Esophagus muscularis mucosa (tissue), 4 donors: Measurements from ENCODE around the gene PTGFR. TPM values are rescaled to one million over a fixed set of nuclear protein-coding genes. Genes with fewer than 3 reads are reported as not detected.

Experiments used
- DNase-seq: peaks from one replicate; pipeline ENCODE4 v3.0.0-alpha.2; 2017; ENCODE audit errors: extremely low spot score
- H3K27ac ChIP-seq, 4 donors: fragments of 200-600 bp; sonication (generic); replicated peaks in 1 of 4; 1 replicate in 3 of 4; 2 replicates in 1 of 4; pipeline ENCODE4 v1.5.1; 2016 to 2019; ENCODE audit warnings: mild to moderate bottlenecking in 1 of 4
- H3K27me3 ChIP-seq, 4 donors: fragments of 200-600 bp; sonication (generic); one replicate each; pipeline versions ENCODE4 v1.5.1 to v1.6.0; 2016 to 2019
- H3K36me3 ChIP-seq, 4 donors: fragments of 200-600 bp; sonication (generic); one replicate each; pipeline ENCODE4 v1.5.1; 2016 to 2019
- H3K4me1 ChIP-seq, 4 donors: fragments of 200-600 bp; sonication (generic); one replicate each; pipeline ENCODE4 v1.5.1; 2016 to 2019
- H3K4me3 ChIP-seq, 4 donors: fragments of 200-600 bp; sonication (generic); 1 replicate in 2 of 4; 2 replicates in 2 of 4; pipeline ENCODE4 v1.5.1; 2016 to 2019; ENCODE audit warnings: mild to moderate bottlenecking in 4 of 4, moderate library complexity in 1 of 4
- H3K9me3 ChIP-seq, 4 donors: fragments of 200-600 bp; sonication (generic); 1 replicate in 3 of 4; 2 replicates in 1 of 4; pipeline ENCODE4 v1.5.1; 2016 to 2019
- EP300 ChIP-seq: sonication (generic); formaldehyde crosslinking; IDR thresholded peaks from one replicate; pipeline ENCODE4 v1.6.1; 2017; ENCODE audit warnings: antibody characterized with exemption
- POLR2A ChIP-seq: fragments of 450-650 bp; IDR thresholded peaks from one replicate; pipeline ENCODE4 v1.6.1; 2017; ENCODE audit warnings: antibody characterized with exemption, moderate library complexity, mild to moderate bottlenecking, low read depth
- POLR2AphosphoS5 ChIP-seq, 2 donors: sonication (generic); formaldehyde crosslinking; IDR thresholded peaks; one replicate each; pipeline ENCODE4 v1.6.1; 2017; ENCODE audit warnings: antibody characterized with exemption in 2 of 2
- WGBS: methylation state at CpG from one replicate; pipeline ENCODE4 v1.1.5; 2018; 5-methylcytosine and 5-hydroxymethylcytosine counted together
- intact Hi-C: fragments of 100-400 bp; cut with DNase I; formaldehyde crosslinking; loops from one replicate; pipeline ENCODE4 v1.15.1; 2023
- total RNA-seq, 4 donors: library from RNA; depleted of rRNA; stranded (reverse); fragments of >200 nt; gene quantifications; one replicate each; pipeline versions ENCODE4 v1.1.0 to v1.2.1, GENCODE V29; 2016
- TF ChIP-seq, protein P1 (sequence below), 3 experiments: fragments of 200-600 bp in 2 of 3; fragments of 450-650 bp in 1 of 3; sonication (generic) in 2 of 3; IDR thresholded peaks; one replicate each; pipeline ENCODE4 v1.5.1; 2017 to 2019; ENCODE audit warnings: antibody characterized with exemption in 3 of 3, mild to moderate bottlenecking in 2 of 3, moderate library complexity in 1 of 3

PTGFR gene, protein sequence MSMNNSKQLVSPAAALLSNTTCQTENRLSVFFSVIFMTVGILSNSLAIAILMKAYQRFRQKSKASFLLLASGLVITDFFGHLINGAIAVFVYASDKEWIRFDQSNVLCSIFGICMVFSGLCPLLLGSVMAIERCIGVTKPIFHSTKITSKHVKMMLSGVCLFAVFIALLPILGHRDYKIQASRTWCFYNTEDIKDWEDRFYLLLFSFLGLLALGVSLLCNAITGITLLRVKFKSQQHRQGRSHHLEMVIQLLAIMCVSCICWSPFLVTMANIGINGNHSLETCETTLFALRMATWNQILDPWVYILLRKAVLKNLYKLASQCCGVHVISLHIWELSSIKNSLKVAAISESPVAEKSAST
- 1 to 10 TPM; 2.1 to 3.8 (median 2.8) TPM for total RNA-seq

DNA sequence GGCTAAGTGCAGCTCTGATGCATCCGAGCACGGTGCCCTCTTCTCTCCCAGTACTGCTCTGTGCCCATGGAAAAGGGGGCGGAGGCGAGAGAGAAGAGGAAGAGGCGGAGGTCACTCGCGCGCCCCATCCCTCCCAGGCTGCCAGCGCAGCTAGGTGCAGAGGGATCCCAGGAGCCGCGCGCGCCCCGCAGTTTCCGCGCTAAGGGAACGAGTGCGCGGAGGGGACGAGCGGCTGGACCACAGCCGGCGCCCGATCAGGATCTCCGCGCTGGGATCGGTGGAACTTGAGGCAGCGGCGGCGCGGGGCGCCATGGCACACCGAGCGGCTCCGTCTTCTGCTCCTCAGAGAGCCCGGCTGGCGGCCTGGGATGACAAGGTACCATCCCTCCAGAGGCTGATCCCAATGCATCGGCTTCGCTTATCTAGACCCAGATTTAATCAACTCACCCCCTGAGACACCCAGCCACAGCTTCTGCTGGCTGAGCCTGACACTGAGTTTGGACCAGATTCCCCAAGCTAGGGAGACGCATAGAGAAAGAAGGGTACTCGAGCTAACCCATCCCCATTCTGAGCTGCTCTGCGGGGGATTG, at the start of gene PTGFR:
TSS of gene PTGFR (plus strand) at position 114 of the 590 bp plus-strand sequence. CDS start 1,770 bp downstream, outside the sequence.
- no peaks in the 10 kb centered on the region for H3K36me3 ChIP-seq
- peaks cover 0 to 13% (median 0%) of the 10 kb centered on the region in 4 donors for H3K27me3 ChIP-seq
- no peaks in the 10 kb centered on the region for H3K9me3 ChIP-seq
- WGBS, result 1% methylated on average over 9 of the region's 42 CpGs
- peak in 1 of 2 donors; percentile 20 for TF ChIP-seq POLR2AphosphoS5 (IDR thresholded peaks at IDR 0.05)
- TF ChIP-seq POLR2A, result no peak
- no peak for TF ChIP-seq EP300
- TF ChIP-seq, protein P1, sequence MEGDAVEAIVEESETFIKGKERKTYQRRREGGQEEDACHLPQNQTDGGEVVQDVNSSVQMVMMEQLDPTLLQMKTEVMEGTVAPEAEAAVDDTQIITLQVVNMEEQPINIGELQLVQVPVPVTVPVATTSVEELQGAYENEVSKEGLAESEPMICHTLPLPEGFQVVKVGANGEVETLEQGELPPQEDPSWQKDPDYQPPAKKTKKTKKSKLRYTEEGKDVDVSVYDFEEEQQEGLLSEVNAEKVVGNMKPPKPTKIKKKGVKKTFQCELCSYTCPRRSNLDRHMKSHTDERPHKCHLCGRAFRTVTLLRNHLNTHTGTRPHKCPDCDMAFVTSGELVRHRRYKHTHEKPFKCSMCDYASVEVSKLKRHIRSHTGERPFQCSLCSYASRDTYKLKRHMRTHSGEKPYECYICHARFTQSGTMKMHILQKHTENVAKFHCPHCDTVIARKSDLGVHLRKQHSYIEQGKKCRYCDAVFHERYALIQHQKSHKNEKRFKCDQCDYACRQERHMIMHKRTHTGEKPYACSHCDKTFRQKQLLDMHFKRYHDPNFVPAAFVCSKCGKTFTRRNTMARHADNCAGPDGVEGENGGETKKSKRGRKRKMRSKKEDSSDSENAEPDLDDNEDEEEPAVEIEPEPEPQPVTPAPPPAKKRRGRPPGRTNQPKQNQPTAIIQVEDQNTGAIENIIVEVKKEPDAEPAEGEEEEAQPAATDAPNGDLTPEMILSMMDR (IDR thresholded peaks at IDR 0.05), result no peak
- peaks cover 4 to 19% (median 14%) of the 10 kb centered on the region in 4 donors for H3K4me1 ChIP-seq
- peak within 1 kb of the TSS; percentile 52 to 73 (median 60) for H3K4me3 ChIP-seq
- DNase-seq, result no peak
- intact Hi-C loops, result no loop called here
- H3K27ac ChIP-seq, result peak within 1 kb of the TSS; percentile 61 to 80 (median 78)

DNA sequence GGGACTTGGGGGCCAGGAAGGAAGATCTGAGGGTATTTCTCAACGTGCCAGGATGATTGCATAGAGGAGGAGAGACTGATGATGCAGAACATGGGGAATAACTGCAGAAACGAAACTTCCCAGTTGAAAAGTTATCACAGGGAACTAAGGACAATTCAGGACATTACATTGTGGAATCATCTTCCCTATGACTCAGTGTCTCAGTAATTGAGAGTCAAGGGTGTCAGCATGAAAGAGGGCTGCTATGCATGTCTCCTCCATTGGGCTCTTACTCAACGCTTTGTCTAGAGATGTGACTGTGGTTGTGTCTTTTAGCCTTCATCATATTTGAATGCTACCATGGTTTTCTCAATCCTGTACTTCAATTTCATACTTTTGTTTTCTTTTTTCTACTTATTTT, 48.9 kb upstream of the PTGFR start:
- Histone ChIP-seq H3K36me3 (no peaks in the 10 kb centered on the region), H3K9me3 (no peaks in the 10 kb centered on the region), H3K27me3 (no peaks in the 10 kb centered on the region), H3K4me1 (no peaks in the 10 kb centered on the region), H3K4me3 (no peak overlapping the region), H3K27ac (no peak overlapping the region)
- no peak for DNase-seq
- TF ChIP-seq EP300, result no peak
- 72% methylated on average over 3 of the region's 3 CpGs for WGBS
- intact Hi-C loops, result no loop called here

DNA sequence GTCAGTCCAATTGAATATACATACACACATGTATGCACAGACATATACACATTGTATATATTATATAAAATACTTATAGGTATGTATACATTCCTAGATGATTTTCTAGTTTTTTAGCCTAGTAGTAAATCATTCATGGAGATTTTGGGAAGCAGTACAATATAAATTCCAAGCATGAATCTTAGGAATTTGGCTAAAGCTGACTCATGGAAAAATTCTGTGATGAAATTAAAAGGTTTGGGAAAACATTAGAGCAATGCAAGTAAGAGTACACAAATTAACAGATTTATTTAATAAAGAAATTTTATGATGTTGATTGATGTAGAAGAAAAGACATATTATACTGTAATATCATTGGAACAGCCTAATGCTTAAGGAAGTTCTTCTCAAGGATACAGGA, 43.7 kb upstream of the PTGFR start:
- peaks cover 0 to 4% (median 0%) of the 10 kb centered on the region in 4 donors for H3K9me3 ChIP-seq
- H3K27ac ChIP-seq, result no peak overlapping the region
- TF ChIP-seq, protein P1 (IDR thresholded peaks at IDR 0.05), result no peak
- H3K4me1 ChIP-seq, result no peaks in the 10 kb centered on the region
- H3K27me3 ChIP-seq, result no peaks in the 10 kb centered on the region
- intact Hi-C loops, result no loop called here
- H3K4me3 ChIP-seq, result no peak overlapping the region
- no peaks in the 10 kb centered on the region for H3K36me3 ChIP-seq
- no peak for DNase-seq

DNA sequence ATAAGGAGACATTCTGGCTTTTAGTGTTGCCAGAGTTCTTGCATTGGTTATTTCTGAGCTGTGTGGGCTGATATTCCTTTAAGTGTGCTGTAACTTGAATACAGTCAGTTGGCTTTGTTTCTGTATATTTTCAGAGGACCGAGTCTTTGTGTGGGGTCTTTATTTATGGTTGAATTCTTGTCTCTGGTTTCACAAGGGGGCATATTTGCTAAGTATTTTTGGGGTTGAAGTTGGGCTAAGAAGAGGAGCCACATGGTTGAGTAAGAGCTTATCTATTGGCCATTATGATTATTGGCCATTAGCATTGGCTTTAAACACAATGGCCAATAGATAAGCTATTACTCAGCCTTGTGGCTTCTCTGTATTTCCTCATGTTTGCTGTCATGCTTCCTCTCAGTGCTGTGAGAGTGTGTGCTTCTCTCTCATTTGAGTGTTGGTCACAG, 26.3 kb upstream of the PTGFR start:
- no peaks in the 10 kb centered on the region for H3K36me3 ChIP-seq
- intact Hi-C loops, result no loop called here
- no peaks in the 10 kb centered on the region for H3K4me1 ChIP-seq
- DNase-seq, result no peak
- WGBS, result 67% methylated on average over 1 of the region's 1 CpG
- peaks cover 0 to 20% (median 12%) of the 10 kb centered on the region in 4 donors for H3K9me3 ChIP-seq
- no peak overlapping the region for H3K27ac ChIP-seq
- TF ChIP-seq EP300 (no peak), POLR2A (no peak), POLR2AphosphoS5 (IDR thresholded peaks at IDR 0.05) (no peak)
- TF ChIP-seq, protein P1 (IDR thresholded peaks at IDR 0.05), result no peak
- no peak overlapping the region for H3K4me3 ChIP-seq
- H3K27me3 ChIP-seq, result no peaks in the 10 kb centered on the region

DNA sequence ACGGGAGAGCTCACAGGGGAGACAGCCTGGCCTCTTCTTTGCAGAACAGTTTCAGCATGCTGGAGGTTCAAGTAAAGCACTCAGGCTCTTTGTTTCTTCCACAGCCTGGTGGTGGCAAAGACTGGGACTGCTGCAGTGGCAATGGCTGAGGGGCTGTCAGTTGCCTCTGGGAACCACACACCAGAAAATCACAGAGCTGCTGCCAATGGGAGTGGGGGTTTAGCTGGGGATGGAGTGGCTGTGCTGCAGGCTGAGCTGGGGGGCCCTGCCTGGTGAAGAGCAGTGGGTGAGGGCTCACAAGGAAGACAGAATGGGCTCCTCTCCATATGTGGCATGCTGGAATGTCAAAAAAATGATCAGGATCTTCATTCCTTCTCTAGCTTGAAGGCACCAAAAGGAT, 25.6 kb upstream of the PTGFR start:
- Histone ChIP-seq H3K27ac (no peak overlapping the region), H3K9me3 (peaks cover 0 to 17% (median 11%) of the 10 kb centered on the region in 4 donors), H3K4me3 (no peak overlapping the region), H3K27me3 (no peaks in the 10 kb centered on the region), H3K36me3 (no peaks in the 10 kb centered on the region), H3K4me1 (no peaks in the 10 kb centered on the region)
- intact Hi-C loops, result no loop called here
- WGBS, result 100% methylated on average over 1 of the region's 1 CpG
- no peak for TF ChIP-seq POLR2A
- no peak for TF ChIP-seq POLR2AphosphoS5 (IDR thresholded peaks at IDR 0.05)
- TF ChIP-seq, protein P1 (IDR thresholded peaks at IDR 0.05), result no peak
- no peak for TF ChIP-seq EP300
- no peak for DNase-seq
